GM12801 (cell line): ENCODE results near the gene GATAD2A.

Experiments
- TF ChIP-seq, protein P1 (sequence below): IDR thresholded peaks from one replicate; pipeline ENCODE4 v1.5.1; 2011; ENCODE audit warnings: control low read depth; ENCODE audit not compliant: insufficient read length; ENCODE audit errors: extremely low read depth

The GATAD2A gene

DNA sequence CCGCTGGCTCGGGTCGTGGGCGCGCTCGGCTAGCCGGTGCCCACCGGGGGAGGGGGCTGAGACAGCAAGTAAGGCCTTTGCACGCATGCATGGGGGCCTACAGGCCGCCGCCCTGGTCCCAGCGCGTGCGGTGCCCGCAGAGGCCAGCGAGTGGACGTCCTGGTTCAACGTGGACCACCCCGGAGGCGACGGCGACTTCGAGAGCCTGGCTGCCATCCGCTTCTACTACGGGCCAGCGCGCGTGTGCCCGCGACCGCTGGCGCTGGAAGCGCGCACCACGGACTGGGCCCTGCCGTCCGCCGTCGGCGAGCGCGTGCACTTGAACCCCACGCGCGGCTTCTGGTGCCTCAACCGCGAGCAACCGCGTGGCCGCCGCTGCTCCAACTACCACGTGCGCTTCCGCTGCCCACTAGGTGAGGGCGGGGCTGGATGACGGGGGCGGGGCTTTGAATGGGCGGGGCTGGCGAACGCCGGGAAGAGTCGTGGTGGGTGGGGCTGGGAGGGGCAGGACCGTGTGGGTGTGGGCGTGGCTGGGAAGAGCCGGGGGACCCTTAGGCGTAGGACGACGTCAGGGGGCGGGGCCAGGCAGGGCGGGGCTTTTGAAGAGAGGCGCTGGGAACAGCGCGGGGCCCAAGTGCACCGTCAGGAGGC, 134.7 kb downstream of the GATAD2A start:
- TF ChIP-seq, protein P1, sequence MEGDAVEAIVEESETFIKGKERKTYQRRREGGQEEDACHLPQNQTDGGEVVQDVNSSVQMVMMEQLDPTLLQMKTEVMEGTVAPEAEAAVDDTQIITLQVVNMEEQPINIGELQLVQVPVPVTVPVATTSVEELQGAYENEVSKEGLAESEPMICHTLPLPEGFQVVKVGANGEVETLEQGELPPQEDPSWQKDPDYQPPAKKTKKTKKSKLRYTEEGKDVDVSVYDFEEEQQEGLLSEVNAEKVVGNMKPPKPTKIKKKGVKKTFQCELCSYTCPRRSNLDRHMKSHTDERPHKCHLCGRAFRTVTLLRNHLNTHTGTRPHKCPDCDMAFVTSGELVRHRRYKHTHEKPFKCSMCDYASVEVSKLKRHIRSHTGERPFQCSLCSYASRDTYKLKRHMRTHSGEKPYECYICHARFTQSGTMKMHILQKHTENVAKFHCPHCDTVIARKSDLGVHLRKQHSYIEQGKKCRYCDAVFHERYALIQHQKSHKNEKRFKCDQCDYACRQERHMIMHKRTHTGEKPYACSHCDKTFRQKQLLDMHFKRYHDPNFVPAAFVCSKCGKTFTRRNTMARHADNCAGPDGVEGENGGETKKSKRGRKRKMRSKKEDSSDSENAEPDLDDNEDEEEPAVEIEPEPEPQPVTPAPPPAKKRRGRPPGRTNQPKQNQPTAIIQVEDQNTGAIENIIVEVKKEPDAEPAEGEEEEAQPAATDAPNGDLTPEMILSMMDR: no peak

DNA sequence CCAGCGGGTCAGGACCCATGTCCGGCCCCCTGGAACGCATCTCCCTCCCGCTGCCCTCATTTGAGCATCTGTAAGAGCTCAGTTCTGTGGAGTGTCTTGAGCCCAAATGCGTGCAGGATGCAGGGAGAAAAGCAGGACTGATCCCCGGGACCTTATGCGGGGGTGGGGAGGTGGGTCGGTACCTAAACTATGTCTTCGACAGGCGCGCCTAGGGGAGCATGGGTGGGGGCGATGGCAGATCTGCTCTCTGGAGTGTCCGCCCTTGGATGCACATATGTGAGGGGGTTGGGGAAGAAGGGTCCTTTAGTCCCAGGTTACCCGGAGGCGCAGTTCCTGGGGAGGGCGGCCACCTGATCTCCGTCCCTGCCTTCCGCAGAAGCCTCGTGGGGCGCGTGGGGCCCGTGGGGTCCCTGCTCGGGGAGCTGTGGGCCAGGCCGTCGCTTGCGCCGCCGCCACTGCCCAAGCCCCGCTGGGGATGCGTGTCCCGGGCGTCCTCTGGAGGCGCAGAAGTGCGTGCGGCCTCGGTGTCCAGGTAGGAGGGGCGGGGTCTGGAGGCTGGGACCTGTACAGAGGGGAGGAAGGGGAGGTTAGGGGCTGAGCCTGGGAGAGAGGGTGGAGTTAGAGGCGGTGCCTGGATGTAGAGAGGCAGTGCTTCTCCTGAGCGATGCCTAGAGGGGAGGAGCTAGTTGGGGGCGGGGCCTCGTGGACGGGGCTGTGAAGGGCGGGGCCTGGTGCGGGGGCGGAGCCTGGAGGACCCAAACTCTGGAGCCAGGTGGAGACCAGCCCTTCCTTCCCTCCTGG, 135.4 kb downstream of the GATAD2A start:
- TF ChIP-seq, protein P1: no peak

DNA sequence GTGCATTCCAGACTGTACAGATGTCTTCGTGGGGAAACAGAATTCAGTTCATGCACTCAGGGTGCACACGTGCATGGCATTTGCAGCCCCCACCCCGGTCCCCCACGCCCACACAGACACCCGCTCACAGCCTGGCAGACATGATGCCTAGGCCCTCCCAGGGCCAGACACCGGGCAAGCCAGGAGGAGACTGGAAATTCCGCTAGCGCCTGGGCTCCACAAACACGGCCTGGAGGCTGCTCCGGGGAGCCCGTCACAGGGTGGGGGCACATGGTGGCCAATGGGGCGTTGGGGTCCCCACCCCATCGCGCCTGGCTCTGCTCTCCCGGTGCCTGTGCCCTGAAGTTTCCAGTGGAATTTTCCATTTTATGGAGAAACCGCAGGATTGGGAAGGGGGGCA, 136.1 kb downstream of the GATAD2A start:
- TF ChIP-seq, protein P1: no peak

DNA sequence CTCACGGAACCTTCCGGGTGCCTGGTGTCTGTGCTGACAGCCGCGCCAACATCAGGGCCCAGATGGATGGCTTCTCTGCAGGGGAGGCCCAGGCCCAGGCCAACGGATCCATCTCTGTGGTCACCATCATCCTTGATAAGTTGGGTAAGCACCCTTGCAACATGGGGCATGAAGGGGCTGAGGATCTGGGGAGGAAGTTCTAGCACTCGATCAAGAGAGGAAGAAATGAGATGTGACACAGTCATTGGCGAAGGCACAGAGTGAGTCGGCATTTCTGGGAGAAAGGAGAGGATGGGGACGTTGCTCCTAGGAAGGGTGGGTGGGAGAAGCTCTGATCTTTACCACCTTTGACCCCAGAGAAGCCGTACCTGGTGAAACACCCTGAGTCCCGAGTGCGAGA, 137.0 kb downstream of the GATAD2A start:
- TF ChIP-seq, protein P1: no peak

DNA sequence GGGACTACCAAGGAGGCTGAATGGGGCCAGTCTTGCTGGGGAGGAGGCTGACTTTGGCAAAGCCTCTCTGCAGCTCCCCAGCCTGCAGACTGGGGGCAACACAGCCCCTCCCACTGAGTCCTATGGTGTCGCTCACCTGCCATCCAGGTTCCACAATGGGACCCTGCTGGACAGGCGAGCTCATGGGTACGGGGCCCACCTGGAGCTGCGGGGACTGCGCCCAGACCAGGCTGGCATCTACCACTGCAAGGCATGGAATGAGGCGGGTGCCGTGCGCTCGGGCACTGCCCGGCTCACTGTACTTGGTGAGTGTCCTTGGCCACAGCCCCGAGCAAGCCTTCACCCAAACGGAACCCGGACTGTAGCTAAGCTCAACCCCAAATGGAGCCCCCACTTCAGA, 137.6 kb downstream of the GATAD2A start:
- TF ChIP-seq, protein P1: no peak

DNA sequence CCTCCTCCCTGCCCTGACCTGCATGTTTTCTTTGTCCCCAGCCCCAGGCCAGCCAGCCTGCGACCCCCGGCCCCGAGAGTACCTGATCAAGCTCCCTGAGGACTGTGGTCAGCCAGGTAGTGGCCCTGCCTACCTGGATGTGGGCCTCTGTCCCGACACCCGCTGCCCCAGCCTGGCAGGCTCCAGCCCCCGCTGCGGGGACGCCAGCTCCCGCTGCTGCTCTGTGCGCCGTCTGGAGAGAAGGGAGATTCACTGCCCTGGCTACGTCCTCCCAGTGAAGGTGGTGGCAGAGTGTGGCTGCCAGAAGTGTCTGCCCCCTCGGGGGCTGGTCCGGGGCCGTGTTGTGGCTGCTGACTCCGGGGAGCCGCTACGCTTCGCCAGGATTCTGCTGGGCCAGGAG, 138.2 kb downstream of the GATAD2A start:
- TF ChIP-seq, protein P1: no peak

DNA sequence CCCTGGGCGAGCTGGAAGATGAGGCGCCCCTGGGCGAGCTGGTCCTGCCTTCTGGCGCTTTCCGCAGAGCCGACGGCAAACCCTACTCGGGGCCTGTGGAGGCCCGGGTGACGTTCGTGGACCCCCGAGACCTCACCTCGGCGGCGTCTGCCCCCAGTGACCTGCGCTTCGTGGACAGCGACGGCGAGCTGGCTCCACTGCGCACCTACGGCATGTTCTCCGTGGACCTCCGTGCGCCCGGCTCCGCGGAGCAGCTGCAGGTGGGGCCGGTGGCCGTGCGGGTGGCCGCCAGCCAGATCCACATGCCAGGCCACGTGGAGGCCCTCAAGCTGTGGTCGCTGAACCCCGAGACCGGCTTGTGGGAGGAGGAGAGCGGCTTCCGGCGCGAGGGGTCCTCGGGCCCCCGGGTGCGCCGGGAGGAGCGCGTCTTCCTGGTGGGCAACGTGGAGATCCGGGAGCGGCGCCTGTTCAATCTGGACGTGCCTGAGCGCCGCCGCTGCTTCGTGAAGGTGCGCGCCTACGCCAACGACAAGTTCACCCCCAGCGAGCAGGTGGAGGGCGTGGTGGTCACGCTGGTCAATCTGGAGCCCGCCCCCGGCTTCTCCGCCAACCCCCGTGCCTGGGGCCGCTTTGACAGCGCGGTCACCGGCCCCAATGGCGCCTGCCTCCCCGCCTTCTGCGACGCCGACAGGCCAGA, 138.9 kb downstream of the GATAD2A start:
- TF ChIP-seq, protein P1: no peak
